OCI-LY3 (cell line): ENCODE measurements around the gene MIB2.

Experiments used
- H2AFZ ChIP-seq: fragments of 200-600, 300-600 bp; shearing (Covaris generic); 2 replicates; pipeline ENCODE4 v1.6.0; 2014; ENCODE audit warnings: antibody characterized with exemption, low read depth, low read length
- H3K27ac ChIP-seq: fragments of 200-600, 300-600 bp; sonication (generic); 2 replicates; pipeline ENCODE4 v1.5.1; 2014; ENCODE audit warnings: mild to moderate bottlenecking, low read length, moderate library complexity, mixed read lengths
- H3K27me3 ChIP-seq: fragments of 200-600, 300-600 bp; sonication (generic); 2 replicates; pipeline ENCODE4 v1.6.1; 2014; ENCODE audit warnings: low read depth, low read length, mixed read lengths
- H3K36me3 ChIP-seq: fragments of 200-600, 300-600 bp; sonication (generic); replicated peaks from 2 replicates; pipeline ENCODE3; 2014; ENCODE audit warnings: low read depth, low read length, mixed read lengths
- H3K4me1 ChIP-seq: fragments of 300-600, 200-600 bp; sonication (generic); 2 replicates; pipeline ENCODE4 v1.6.1; 2014; ENCODE audit warnings: low read length, mixed read lengths
- H3K4me2 ChIP-seq: fragments of 200-600, 300-600 bp; sonication (generic); 2 replicates; pipeline ENCODE4 v1.6.1; 2014; ENCODE audit warnings: low read length, mixed read lengths
- H3K4me3 ChIP-seq: fragments of 300-600, 200-600 bp; sonication (generic); 2 replicates; pipeline ENCODE4 v1.5.1; 2014; ENCODE audit warnings: antibody characterized with exemption, mild to moderate bottlenecking, low read length, moderate library complexity
- H3K79me2 ChIP-seq: fragments of 300-600, 200-600 bp; shearing (Covaris generic); 2 replicates; pipeline ENCODE4 v1.6.1; 2014; ENCODE audit warnings: mild to moderate bottlenecking, low read length, mixed read lengths
- H3K9ac ChIP-seq: fragments of 300-600, 200-600 bp; shearing (Covaris generic); 2 replicates; pipeline ENCODE4 v1.6.0; 2014; ENCODE audit warnings: mild to moderate bottlenecking, low read length, moderate library complexity
- H3K9me3 ChIP-seq: fragments of 200-600, 300-600 bp; shearing (Covaris generic); 2 replicates; pipeline ENCODE4 v1.6.1; 2014; ENCODE audit warnings: low read length, mixed read lengths; ENCODE audit not compliant: insufficient read depth
- H4K20me1 ChIP-seq: fragments of 200-600, 300-600 bp; sonication (generic); 2 replicates; pipeline ENCODE4 v1.6.1; 2016; ENCODE audit warnings: low read length, mixed read lengths; ENCODE audit not compliant: insufficient read depth
- CTCF ChIP-seq: fragments of 200-600, 300-600 bp; sonication (generic); IDR thresholded peaks from 2 replicates; pipeline ENCODE4 v1.5.1; 2014; ENCODE audit warnings: antibody characterized with exemption, low read length, low read depth
- EZH2phosphoT487 ChIP-seq: fragments of 200-600 bp; shearing (Covaris generic); IDR thresholded peaks from 2 replicates; pipeline ENCODE4 v1.6.1; 2018; ENCODE audit warnings: antibody characterized with exemption, mixed run types, low read depth

The MIB2 gene

GRCh38 chr1:1597275-1597930 is 17.9 kb upstream of the MIB2 start:
- Histone ChIP-seq H3K4me1 (peaks cover 17% of the 10 kb centered on the region), H3K9ac (peak overlapping the region; percentile 30; the same call in 1 of the 2 replicates), H3K4me3 (peak overlapping the region; percentile 66; the same call in 1 of the 2 replicates), H2AFZ (peak overlapping the region; percentile 76; the same call in 1 of the 2 replicates), H3K27ac (no peak overlapping the region), H4K20me1 (no peaks in the 10 kb centered on the region), H3K27me3 (peaks cover 12% of the 10 kb centered on the region; the same call in 1 of the 2 replicates), H3K9me3 (no peaks in the 10 kb centered on the region), H3K79me2 (no peaks in the 10 kb centered on the region), H3K4me2 (peak overlapping the region; percentile 85), H3K36me3 (no peaks in the 10 kb centered on the region)
- TF ChIP-seq CTCF (peak; percentile 32), EZH2phosphoT487 (no peak)

- Histone ChIP-seq H3K4me2 (peak overlapping the region; percentile 85), H3K27me3 (peaks cover 12% of the 10 kb centered on the region; the same call in 1 of the 2 replicates), H4K20me1 (no peaks in the 10 kb centered on the region), H3K9me3 (no peaks in the 10 kb centered on the region), H3K79me2 (no peaks in the 10 kb centered on the region), H3K9ac (no peak overlapping the region; the same call in 1 of the 2 replicates), H3K4me1 (peaks cover 25% of the 10 kb centered on the region), H3K4me3 (peak overlapping the region; percentile 66; the same call in 1 of the 2 replicates), H2AFZ (0 out of 2 replicates have a peak overlapping the region, but pooled peaks have one; percentile 39), H3K36me3 (no peaks in the 10 kb centered on the region), H3K27ac (no peak overlapping the region)
- TF ChIP-seq CTCF, result no peak
- no peak for TF ChIP-seq EZH2phosphoT487
Measured at GRCh38 chr1:1598051-1598719, 17.1 kb upstream of the MIB2 start.

- H3K4me2 ChIP-seq, result no peak overlapping the region
- H2AFZ ChIP-seq, result no peak overlapping the region
- no peak overlapping the region for H3K27ac ChIP-seq
- H3K36me3 ChIP-seq, result no peaks in the 10 kb centered on the region
- no peak overlapping the region for H3K4me3 ChIP-seq
- H3K27me3 ChIP-seq, result peaks cover 12% of the 10 kb centered on the region; the same call in 1 of the 2 replicates
- H4K20me1 ChIP-seq, result no peaks in the 10 kb centered on the region
- H3K9ac ChIP-seq, result no peak overlapping the region
- H3K4me1 ChIP-seq, result peaks cover 30% of the 10 kb centered on the region
- TF ChIP-seq EZH2phosphoT487 (no peak), CTCF (no peak)
- no peaks in the 10 kb centered on the region for H3K9me3 ChIP-seq
- no peaks in the 10 kb centered on the region for H3K79me2 ChIP-seq
Measured at GRCh38 chr1:1598720-1599029, 16.6 kb upstream of the MIB2 start.
